Measurements from ENCODE around the gene OTOS.

The OTOS gene

DNA sequence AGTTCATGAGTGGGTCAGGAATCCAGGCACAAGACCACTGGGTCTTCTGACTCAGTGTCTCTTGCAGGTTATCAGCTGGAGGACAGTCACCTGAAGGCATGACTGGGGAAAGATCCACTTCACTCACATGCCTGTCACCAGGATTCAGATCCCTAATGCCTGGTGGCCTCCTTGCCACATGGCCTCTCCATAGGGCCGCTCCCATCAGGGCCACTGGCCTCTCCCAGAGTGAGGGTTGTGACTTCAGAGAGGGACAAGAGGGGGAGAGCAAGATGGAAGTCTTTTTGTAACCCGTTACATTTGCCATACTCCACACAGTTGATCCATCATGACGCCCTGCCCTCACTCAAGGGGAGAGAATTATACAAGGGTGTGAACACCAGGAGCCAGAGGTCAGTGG, 13.0 kb upstream of the OTOS start:
- DNase-seq (ENCODE audit: low spot score): no peak

DNA sequence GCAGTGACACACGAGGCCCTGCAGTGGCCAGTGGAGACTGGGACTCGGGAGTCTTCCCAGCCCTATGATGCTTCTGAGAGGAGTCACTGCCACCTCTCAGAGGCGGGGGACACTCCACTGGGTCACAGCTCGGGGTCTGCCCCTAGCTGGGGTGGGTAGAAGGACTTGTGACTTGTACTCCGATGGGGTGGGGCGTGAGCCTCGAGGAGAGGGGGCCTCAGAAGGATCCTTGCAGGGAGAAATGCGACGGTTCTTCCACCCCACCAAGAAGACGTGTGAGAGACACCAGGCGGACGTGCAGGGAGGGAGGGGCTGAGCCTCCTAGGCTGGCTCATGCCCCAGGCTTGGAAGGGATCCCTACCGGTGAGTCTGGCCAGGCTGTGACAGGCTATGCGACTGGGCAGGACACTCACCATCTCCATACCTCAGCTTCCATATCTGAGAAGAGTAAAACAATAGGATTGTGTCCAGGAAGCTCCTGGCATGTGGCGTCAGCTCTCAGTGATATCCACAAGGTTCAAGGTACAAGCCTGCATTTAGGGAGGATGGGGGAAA, 11.1 kb upstream of the OTOS start:
- no peak for DNase-seq (ENCODE audit: low spot score)

GRCh38 chr2:240149943-240150784, 9.7 kb upstream of the OTOS start:
- peak; percentile 45 for DNase-seq (ENCODE audit: low spot score)

DNA sequence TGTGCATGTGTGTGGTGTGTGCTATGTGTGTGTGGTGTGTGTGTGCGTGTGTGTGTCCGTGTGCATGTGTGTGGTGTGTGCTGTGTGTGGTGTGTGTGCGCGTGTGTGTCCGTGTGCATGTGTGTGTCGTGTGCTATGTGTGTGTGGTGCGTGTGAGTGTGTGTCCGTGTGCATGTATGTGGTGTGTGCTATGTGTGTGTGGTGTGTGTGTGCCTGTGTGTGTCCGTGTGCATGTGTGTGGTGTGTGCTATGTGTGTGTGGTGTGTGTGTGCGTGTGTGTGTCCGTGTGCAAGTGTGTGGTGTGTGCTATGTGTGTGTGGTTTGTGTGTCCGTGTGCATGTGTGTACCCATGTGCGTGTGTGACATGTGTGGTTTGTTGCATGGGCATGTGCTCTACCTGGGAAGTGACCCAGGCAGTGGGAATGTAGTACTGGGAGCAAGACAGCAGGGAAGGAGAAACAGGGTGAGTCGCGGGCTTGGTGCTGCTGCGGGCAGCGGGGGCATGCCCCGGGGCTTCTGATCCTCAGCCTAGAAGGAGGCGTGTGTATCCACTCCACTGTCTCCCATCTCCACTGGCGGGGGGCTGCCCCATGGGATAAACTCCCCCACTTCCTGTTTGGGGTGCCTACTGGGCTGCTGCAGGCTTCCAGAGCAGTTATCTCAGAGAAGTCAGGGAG, 7.6 kb upstream of the OTOS start:
- no peak for DNase-seq (ENCODE audit: low spot score)

- no peak for DNase-seq (ENCODE audit: low spot score)
Measured at GRCh38 chr2:240147382-240147781, 6.9 kb upstream of the OTOS start.

DNA sequence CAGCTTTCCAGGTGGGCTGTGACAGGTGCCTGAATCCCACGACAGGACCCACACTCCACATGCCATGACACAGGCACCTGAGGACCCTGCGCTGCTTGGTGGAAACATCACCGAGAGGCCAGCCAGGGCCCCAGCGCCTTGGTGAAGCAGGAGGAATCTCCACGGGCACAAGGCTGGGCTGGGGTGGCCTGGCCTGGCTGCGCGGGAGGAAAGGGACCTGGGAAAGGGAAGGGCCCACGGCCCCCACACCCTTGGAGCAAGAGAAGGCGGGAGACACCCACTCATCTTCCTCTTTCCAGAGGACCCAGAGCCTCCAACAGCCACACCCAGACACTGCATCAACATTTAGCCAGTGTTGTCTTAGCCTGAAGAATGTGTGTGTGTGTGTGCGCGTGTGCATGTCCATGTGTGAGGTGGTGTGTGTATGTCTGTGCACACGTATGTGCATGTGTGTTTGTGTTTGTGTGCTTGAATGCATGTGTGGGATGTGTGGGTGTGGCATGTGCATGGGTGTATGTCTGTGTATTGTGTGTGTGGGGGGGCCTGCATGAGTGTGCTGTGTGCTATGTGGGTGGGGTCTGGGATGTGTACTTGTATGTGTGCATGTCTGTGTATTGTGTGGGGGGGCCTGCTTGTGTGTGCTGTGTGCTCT, 6.3 kb upstream of the OTOS start:
- no peak for DNase-seq (ENCODE audit: low spot score)

- no peak for DNase-seq (ENCODE audit: low spot score)
Measured at GRCh38 chr2:240146141-240146561, 5.7 kb upstream of the OTOS start.

DNA sequence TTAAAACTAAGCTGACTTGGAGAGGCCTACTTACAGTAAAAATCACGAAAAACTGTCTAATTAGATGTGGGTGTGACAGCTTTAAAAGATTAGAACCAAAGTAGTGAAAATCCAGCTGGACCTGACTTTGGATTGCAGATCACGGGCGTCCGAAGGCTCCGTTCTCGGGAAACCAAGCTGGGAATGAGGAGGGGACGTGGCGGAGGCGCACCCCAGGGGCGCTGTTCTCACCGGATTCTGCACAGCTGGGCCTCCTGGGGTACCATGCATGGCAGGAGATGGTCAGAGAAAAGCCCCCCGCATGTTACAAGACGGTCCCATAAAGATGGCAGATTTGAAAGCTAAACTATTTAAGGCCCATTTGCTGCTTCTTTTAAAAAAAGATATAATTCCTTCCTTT, 5.0 kb upstream of the OTOS start:
- no peak for DNase-seq (ENCODE audit: low spot score)

DNA sequence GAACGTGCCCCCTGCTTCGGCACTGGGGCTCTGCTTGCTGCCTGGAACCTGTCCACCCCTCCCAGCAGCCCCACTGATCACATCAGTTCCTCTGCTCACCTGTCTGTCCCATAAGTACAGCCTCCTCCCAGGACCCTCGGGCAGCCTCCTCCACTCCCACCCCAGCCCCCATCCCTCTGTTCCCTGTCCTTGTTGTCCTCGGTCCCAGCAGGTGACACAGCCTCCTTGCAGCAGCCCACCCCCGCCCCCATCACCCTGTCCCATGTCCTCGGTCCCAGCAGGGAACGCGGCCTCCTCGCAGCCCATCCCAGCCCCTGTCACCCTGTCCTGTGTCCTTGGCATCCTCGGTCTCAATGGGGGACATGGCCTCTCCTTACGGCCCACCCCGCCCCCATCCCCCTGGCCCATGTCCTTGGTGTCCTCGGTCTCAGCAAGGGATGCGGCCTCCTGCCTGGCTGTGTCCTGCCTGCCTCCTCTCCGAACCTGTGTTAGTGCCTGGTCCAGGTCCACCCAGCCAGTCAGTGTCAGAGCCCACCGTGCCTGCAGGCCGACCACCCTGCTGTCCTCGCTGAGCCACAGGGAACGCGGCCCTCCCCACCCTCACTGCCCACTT, 4.3 kb upstream of the OTOS start:
- DNase-seq (ENCODE audit: low spot score): no peak

- DNase-seq (ENCODE audit: low spot score): peak; percentile 56
Measured at GRCh38 chr2:240143801-240144648, 3.6 kb upstream of the OTOS start.

GRCh38 chr2:240143276-240143675, 2.8 kb upstream of the OTOS start:
- DNase-seq (ENCODE audit: low spot score): no peak

GRCh38 chr2:240142859-240143258, 2.4 kb upstream of the OTOS start:
- no peak for DNase-seq (ENCODE audit: low spot score)

GRCh38 chr2:240142256-240142775, 1.9 kb upstream of the OTOS start:
- DNase-seq (ENCODE audit: low spot score): no peak

DNA sequence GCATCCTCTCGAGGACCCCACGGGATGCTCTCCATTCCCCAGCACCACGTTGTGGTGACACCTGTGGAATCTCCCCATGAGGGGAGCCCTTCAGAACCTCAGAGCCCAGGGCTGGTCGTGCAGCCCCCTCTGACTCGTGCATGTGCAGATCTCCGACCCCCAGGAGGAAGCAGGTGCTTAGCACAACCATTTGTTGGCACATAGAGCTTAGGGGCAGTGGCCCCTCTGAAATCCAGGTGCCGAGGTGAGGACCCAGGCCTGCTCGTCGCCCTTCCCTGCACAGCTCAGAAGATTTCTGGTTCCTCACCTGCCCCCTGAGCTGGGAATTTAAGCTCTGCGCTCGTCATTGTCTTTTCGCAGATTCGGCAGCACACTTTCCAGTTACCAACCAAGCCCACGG, 1.3 kb upstream of the OTOS start:
- no peak for DNase-seq (ENCODE audit: low spot score)

DNA sequence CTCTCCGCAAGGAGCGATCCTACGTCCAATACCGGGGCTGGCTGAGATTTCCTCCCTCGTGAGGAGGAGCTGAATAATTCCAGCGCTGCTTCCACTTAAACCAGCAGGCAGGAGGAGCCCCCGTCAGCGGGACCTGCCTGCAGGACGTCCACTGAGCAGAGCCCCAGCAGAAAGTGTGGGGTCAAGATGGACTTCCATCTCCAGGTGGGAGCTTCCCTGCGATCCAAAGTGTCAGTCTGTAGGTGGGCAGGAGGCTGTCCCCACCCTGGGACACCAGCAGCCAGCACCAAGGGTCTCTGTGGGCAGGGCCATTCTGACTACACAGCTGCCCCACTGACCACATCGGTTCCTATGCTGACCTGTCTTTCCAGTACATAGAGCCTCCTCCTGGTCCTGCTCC, 462 bp upstream of the OTOS start:
- DNase-seq (ENCODE audit: low spot score): no peak

GRCh38 chr2:240139666-240140393, 628 bp downstream of the OTOS start:
- no peak for DNase-seq (ENCODE audit: low spot score)

- DNase-seq (ENCODE audit: low spot score): no peak
Measured at GRCh38 chr2:240139011-240139441, 1.4 kb downstream of the OTOS start.

DNA sequence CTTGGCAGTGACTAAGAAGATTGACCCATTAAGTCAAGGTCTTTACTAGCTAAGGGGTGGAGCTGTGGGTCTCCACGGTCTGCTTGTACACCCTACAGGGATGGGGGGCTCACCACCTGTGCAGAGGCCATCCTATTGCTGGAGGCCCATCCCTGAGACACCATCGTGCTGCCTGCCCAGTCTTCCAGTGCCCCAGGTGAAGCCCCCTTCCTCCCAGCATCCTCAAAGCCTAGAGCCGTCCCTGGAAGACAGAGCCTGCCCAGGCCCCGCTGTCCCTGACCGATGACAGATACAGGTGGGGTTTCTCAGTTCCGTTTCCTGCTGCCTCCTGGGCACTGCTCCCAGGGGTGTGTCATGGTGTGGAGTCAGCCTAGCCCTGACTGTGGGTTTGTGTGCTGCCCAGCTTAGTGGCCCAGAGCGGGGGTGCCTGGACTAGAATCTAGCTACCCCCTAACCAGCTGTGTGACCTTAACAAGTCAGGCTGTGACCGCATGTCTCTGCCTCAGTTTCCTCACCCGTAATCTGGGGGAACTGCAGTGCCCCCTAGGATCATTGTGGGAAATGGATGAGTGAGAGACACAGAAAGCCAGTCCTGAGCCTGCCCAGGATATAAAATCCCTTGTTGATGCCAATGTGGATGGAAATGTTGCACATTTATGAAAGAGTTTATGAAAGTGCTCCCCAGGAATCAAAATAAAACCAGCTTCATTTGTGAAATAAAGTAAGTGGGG, 2.0 kb downstream of the OTOS start:
- DNase-seq (ENCODE audit: low spot score): no peak

GRCh38 chr2:240137596-240138253, 2.7 kb downstream of the OTOS start:
- DNase-seq (ENCODE audit: low spot score): no peak
